Type B pancreatic cell (in vitro differentiated cells): ENCODE measurements around the gene ERFL. TPM values are rescaled to one million over a fixed set of nuclear protein-coding genes. Genes with fewer than 3 reads are reported as not detected.
"Not testable (repeated sequence)": the region's sequence is repeated elsewhere in the genome, so short reads cannot be mapped to it uniquely, and the experiment has no call there.

ENCODE experiments used
- DNase-seq: peaks from one replicate; pipeline ENCODE4 v3.0.0; 2021; ENCODE audit warnings: mixed read lengths; ENCODE audit not compliant: unreplicated experiment; ENCODE audit errors: extremely low spot score
- H3K27ac Mint-ChIP-seq: 2 replicates; pipeline ENCODE4 v1.8.0; 2021; ENCODE audit warnings: mild to moderate bottlenecking, mixed read lengths
- H3K27me3 Mint-ChIP-seq: 2 replicates; pipeline ENCODE4 v1.8.0; 2021; ENCODE audit warnings: mixed read lengths
- H3K36me3 Mint-ChIP-seq: 2 replicates; pipeline ENCODE4 v1.8.0; 2021; ENCODE audit warnings: mixed read lengths
- H3K4me1 Mint-ChIP-seq: one replicate; pipeline ENCODE4 v1.8.0; 2021; ENCODE audit warnings: mixed read lengths; ENCODE audit not compliant: unreplicated experiment
- H3K4me3 Mint-ChIP-seq: 2 replicates; pipeline ENCODE4 v1.8.0; 2021; ENCODE audit warnings: mild to moderate bottlenecking, mixed read lengths
- H3K9me3 Mint-ChIP-seq: 2 replicates; pipeline ENCODE4 v1.8.0; 2021; ENCODE audit warnings: mixed read lengths
- total RNA-seq: library from RNA; stranded (reverse); gene quantifications from 2 replicates; pipeline ENCODE4 v1.2.1, GENCODE V29; 2021; ENCODE audit warnings: low replicate concordance
- TF ChIP-seq, protein P1 (sequence below): fragments of 200-600 bp; sonication (generic); conservative IDR thresholded peaks from 2 replicates; pipeline ENCODE4 v1.5.0; 2021; ENCODE audit warnings: antibody characterized with exemption, mild to moderate bottlenecking

The ERFL gene
- total RNA-seq, 1 donor from 2014 or later, result 0.24 TPM

DNA sequence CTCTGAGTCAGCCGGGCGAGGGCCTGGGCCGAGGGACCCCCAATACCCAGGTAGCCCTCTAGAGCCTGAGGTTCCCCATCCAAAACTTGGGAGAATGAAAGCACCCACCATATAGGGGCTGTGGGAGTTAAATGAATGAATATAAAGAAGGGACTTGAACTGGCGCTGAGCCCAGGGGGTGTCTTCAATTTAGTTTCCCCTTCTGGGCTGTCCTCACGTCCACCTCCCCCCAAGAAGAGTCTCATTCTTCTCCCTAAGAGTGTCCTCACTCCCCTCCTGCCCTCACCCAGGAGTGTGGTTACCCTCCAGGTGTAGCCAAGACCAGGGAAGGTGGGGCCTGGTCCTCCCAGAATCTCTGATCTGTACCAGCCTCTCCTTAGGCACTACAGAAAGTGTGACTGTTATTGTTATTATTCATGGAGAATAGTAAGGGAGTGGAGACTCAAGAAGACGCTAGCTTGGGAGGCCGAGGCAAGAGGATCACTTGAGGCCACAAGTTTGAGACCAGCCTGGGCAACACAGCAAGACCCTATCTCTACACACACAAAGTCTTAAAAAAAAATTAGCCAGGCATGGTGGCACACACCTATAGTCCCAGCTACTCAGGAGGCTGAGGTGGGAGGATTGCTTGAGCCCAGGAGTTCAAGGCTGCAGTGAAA is 48.5 kb downstream of the ERFL start:
- no peaks in the 10 kb centered on the region for H3K36me3 Mint-ChIP-seq
- peaks cover 30% of the 10 kb centered on the region for H3K27me3 Mint-ChIP-seq
- H3K4me3 Mint-ChIP-seq, result no peak overlapping the region
- TF ChIP-seq, protein P1, sequence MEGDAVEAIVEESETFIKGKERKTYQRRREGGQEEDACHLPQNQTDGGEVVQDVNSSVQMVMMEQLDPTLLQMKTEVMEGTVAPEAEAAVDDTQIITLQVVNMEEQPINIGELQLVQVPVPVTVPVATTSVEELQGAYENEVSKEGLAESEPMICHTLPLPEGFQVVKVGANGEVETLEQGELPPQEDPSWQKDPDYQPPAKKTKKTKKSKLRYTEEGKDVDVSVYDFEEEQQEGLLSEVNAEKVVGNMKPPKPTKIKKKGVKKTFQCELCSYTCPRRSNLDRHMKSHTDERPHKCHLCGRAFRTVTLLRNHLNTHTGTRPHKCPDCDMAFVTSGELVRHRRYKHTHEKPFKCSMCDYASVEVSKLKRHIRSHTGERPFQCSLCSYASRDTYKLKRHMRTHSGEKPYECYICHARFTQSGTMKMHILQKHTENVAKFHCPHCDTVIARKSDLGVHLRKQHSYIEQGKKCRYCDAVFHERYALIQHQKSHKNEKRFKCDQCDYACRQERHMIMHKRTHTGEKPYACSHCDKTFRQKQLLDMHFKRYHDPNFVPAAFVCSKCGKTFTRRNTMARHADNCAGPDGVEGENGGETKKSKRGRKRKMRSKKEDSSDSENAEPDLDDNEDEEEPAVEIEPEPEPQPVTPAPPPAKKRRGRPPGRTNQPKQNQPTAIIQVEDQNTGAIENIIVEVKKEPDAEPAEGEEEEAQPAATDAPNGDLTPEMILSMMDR, result no peak
- H3K27ac Mint-ChIP-seq, result no peak overlapping the region
- peaks cover 7% of the 10 kb centered on the region for H3K4me1 Mint-ChIP-seq
- DNase-seq, result no peak
- no peaks in the 10 kb centered on the region for H3K9me3 Mint-ChIP-seq

DNA sequence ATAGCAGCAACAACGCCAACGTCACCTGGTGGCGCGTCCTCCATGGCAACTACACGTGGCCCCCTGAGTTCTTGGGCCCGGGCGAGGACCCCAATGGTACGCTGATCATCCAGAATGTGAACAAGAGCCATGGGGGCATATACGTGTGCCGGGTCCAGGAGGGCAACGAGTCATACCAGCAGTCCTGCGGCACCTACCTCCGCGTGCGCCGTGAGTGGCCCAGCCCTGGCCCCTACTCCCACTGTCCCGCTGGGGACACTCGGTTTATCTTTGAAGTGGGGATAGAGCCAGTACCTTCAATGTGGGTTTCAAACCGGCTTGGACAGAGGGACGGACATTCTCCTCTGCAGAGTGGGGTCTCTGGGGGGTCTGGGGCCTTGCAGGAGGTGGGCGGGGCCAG is 49.2 kb downstream of the ERFL start:
- DNase-seq, result no peak
- Mint-ChIP-seq H3K27me3 (peaks cover 30% of the 10 kb centered on the region), H3K4me1 (peaks cover 7% of the 10 kb centered on the region), H3K36me3 (no peaks in the 10 kb centered on the region), H3K4me3 (no peak overlapping the region), H3K27ac (no peak overlapping the region), H3K9me3 (no peaks in the 10 kb centered on the region)
- TF ChIP-seq, protein P1, result no peak

DNA sequence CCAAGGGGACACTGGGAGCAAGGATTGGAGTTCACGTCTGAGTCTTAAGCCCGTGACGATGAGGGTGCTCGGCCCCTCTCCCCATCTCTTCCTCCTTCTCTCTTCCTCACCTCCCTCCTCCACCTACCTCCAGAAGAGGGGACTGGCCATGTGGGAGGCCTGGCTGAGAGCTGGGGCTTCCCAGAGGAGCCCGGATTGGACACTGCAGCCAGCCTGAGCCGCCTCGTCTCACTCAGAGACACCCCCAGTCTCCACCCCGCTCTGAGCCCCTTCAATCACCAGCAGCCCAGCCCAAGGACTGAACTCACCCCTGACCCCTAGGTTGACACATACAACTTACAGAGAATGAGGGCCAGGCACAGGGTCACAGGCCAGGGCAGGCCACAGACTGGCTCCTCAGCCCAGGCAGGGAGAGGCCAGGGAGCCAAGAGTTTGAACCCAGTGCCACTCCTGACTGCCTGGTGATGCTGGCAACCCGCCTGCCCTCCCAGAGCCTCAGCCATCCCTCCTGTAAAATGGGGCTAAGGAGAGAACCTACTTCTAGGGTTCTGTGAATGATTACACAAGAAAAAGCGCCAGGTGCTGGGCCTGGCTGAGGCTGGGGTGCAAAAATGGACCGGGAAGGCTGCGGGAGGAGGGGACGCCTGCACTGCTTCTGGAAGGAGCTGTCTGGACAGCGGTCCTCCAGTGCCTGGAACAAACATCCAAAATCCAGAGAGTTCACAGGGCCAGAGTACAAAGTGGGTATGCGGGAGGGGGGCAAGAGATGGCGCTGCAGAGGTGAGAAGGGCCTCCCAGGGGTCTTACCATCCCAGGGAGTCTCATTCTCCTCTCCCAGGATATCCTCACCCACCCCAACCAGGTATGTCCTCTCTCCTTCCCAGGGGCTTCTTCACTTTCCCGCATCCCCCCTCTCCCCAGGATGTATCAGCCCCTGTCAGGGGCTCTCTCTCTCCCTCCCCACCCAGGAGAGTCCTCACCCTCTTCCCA is 50.0 kb downstream of the ERFL start:
- Mint-ChIP-seq H3K4me3 (no peak overlapping the region), H3K27me3 (peaks cover 25% of the 10 kb centered on the region), H3K9me3 (no peaks in the 10 kb centered on the region), H3K27ac (no peak overlapping the region), H3K36me3 (no peaks in the 10 kb centered on the region), H3K4me1 (peaks cover 10% of the 10 kb centered on the region)
- no peak for DNase-seq
- TF ChIP-seq, protein P1, result no peak

DNA sequence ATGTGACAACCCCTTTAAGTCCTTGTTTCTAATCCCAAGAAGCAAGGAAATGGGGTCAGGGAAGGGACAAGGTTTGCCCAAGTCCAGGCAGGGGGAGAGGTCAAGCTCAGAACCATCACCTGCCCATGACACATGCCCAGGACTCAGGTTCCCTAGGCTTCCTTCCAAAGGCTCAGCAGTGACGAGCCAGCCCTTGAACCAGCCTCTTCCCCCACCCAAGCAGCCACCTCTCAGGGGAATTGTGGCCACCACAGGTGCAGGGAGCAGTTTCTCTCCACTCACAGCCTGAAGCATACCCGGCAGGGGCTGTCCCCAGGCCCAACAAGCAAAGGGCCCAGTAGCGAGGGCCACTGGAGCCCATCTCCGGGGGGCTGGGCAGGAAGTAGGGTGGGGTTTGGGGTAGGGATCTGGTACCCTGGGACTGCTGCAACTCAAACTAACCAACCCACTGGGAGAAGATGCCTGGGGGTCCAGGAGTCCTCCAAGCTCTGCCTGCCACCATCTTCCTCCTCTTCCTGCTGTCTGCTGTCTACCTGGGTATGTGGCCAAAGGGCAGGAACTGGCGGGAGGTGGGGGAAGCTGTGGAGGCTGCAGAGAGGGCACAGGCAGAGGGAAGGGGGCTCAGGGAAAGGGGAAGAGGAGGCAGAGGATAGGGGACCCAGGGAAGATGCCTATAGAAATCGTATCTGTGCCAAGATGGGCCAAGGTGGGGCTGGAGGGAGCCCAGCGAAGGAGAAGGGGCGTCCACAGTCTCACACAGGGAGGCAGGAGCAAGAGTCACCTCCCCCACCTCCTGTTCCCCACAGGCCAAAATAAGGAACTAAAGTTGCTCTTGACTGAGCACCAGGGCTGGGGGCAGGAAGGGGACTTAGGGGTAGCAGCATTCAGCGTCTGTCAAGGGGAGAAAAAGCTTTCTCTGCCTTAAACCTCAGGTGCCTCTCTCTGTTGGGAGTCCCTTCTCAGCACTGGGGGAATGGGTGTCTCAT is 51.1 kb downstream of the ERFL start, which contains the start of gene CD79A:
CD79A (plus strand) TSS at position 433 of the 986 bp plus-strand sequence; CDS start at position 459, 26 bp downstream.
- Mint-ChIP-seq H3K36me3 (no peaks in the 10 kb centered on the region), H3K4me3 (no peak within 1 kb of the TSS), H3K4me1 (peaks cover 6% of the 10 kb centered on the region), H3K27me3 (peaks cover 20% of the 10 kb centered on the region), H3K27ac (no peak within 1 kb of the TSS), H3K9me3 (no peaks in the 10 kb centered on the region)
- no peak for DNase-seq
- TF ChIP-seq, protein P1, result no peak

DNA sequence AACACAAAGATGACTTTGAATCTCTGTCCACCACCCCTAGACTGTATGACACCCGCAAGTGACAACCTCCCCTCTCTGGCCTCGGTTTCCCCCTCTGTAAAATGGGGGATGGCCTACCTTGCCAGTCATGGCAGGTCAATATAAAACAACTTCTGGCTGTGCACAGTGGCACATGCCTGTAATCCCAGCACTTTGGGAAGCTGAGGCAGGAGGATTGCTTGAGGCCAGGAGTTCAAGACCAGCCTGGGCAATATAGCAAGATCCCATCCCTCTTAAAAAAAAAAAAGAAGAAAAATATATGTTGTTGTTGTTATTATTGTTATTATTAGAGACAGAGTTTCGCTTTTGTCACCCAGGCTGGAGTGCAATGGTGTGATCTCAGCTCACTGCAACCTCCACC is 52.3 kb downstream of the ERFL start:
- not testable (repeated sequence) for H3K27ac Mint-ChIP-seq, H3K4me1 Mint-ChIP-seq, H3K36me3 Mint-ChIP-seq, DNase-seq, H3K9me3 Mint-ChIP-seq
- Mint-ChIP-seq H3K4me3 (peak overlapping the region; percentile 34), H3K27me3 (peaks cover 13% of the 10 kb centered on the region)
